Activated naive CD8-positive, alpha-beta T cell treated with anti-CD3 and anti-CD28 coated beads, Interleukin-2, amount 50 U/mL, for 24 hours (primary cell): ENCODE measurements around the gene PARD6G.

Source experiments
- ATAC-seq: fragments of 150-1000 bp; cut with Tn5 transposase; one replicate; pipeline ENCODE4 v1.10.0; 2021
- DNase-seq: peaks from one replicate; pipeline ENCODE4 v3.0.0; 2021
- H3K27ac Mint-ChIP-seq: one replicate; pipeline ENCODE4 v1.8.0; 2021; ENCODE audit warnings: mild to moderate bottlenecking, mixed read lengths
- H3K27me3 Mint-ChIP-seq: one replicate; pipeline ENCODE4 v1.8.0; 2021; ENCODE audit warnings: mixed read lengths
- H3K36me3 Mint-ChIP-seq: one replicate; pipeline ENCODE4 v1.8.0; 2021; ENCODE audit warnings: low read depth, mixed read lengths
- H3K4me1 Mint-ChIP-seq: one replicate; pipeline ENCODE4 v1.8.0; 2021; ENCODE audit warnings: mixed read lengths
- H3K4me3 Mint-ChIP-seq: one replicate; pipeline ENCODE4 v1.8.0; 2021; ENCODE audit warnings: mild to moderate bottlenecking, moderate library complexity, mixed read lengths
- H3K9me3 Mint-ChIP-seq: one replicate; pipeline ENCODE4 v1.8.0; 2021; ENCODE audit warnings: mixed read lengths

The PARD6G gene

GRCh38 chr18:80180778-80181564 lies 66.3 kb downstream of the PARD6G start:
- no peak for DNase-seq
- Mint-ChIP-seq H3K9me3 (peaks cover 2% of the 10 kb centered on the region), H3K4me1 (peaks cover under 1% of the 10 kb centered on the region), H3K27ac (no peak overlapping the region), H3K4me3 (no peak overlapping the region), H3K27me3 (peaks cover 4% of the 10 kb centered on the region), H3K36me3 (no peaks in the 10 kb centered on the region)
- no peak for ATAC-seq

DNA sequence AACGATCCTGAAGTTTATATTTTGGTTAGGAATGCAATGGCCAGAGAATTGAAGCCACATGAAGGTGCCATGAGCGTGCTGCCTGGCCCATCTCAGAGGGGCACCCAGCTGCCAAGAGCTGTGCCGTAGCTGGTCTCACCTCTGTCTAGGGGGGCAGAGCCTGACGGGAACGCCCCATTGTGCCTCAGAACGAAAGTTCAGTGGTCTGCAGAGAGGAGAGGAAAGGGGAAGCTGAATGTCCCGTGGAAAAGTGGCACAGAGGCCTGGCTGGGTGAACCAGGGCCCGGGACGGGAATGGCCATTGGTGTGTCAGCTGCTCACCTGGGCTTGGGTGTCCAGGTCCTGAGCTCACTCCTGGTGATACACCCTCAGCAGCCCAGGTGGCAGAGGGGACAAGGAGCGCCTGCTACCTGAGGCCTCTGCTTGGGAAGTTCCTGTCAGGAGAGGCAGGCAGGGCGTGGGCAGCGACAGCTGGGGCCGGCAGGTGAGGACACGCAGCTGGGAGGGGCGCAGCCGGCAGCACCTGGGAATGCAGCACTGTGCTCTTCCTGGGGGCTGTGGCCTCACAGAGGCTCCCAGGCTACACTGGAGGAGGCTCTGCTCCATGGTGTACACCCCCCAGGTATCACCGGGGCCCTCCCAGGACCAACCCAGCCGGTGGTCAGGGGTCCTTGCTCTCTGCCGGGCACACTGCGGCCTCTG lies 67.3 kb downstream of the PARD6G start:
- ATAC-seq: no peak
- Mint-ChIP-seq H3K4me3 (no peak overlapping the region), H3K4me1 (peaks cover 10% of the 10 kb centered on the region), H3K27ac (no peak overlapping the region), H3K36me3 (no peaks in the 10 kb centered on the region), H3K27me3 (peaks cover 6% of the 10 kb centered on the region), H3K9me3 (no peaks in the 10 kb centered on the region)
- DNase-seq: no peak

DNA sequence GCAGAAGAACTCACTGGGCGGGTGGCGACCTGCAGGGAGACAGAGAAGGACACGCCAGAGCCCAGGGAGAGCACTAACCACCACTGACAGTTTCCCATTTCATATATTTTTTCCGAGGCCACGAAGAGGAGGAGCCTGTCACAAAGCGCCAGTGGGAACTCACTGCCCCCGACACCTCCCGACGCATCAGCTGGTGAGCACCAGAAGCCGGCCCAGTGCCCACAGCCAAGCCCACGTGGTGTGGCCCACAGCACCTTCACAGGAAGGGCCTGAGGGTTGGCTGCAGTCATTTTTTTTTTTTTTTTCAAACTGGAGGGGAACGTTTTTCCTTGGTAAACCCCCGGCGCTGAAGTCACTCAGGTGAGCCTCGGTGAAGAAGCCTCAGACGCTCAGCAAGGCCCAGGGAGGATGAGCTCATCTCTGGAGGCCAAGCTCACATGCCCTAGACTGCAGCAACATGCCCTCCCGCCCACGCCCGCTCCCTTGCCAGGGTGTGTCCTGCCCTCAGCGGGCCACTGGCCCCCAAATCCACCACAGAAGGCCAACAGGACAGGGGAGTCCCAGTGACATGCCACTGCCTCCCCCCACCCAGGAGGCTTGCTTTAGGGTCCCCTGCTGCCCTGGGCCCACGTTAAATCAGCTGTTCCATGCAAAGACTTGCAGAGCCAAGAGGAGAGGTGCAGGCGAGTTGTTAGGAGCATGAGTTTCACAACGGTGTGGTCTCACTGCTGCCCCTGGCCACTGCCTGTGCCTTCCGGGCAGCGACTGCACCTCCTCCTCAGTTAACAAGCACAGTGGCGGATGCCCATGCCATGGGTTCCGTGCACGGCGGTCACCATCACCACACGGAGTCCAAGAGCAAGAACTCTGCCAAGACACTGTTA lies 68.1 kb downstream of the PARD6G start:
- H3K27ac Mint-ChIP-seq: no peak overlapping the region
- no peak for ATAC-seq

DNA sequence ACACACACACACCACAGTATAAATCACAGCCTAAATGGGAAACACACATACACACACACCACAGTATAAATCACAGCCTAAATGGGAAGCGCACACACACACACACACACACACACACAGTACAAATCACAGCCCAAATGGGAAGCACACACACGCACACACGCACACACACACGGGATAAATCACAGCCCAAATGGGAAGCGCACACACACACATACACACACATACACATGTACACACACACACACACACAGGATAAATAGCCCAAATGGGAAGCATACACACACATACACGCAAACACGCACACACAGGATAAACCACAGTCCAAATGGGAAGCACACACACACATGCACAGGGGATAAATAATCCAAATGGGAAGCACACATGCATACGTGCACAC lies 70.2 kb downstream of the PARD6G start:
- H3K4me1 Mint-ChIP-seq: peaks cover 16% of the 10 kb centered on the region
- ATAC-seq: no peak

More for the DNA sequence above, 68.1 kb downstream of the PARD6G start:
- no peak for DNase-seq
- H3K4me1 Mint-ChIP-seq: peaks cover 15% of the 10 kb centered on the region
- H3K9me3 Mint-ChIP-seq: no peaks in the 10 kb centered on the region
- peaks cover 6% of the 10 kb centered on the region for H3K27me3 Mint-ChIP-seq
- H3K4me3 Mint-ChIP-seq: no peak overlapping the region
- no peaks in the 10 kb centered on the region for H3K36me3 Mint-ChIP-seq

DNA sequence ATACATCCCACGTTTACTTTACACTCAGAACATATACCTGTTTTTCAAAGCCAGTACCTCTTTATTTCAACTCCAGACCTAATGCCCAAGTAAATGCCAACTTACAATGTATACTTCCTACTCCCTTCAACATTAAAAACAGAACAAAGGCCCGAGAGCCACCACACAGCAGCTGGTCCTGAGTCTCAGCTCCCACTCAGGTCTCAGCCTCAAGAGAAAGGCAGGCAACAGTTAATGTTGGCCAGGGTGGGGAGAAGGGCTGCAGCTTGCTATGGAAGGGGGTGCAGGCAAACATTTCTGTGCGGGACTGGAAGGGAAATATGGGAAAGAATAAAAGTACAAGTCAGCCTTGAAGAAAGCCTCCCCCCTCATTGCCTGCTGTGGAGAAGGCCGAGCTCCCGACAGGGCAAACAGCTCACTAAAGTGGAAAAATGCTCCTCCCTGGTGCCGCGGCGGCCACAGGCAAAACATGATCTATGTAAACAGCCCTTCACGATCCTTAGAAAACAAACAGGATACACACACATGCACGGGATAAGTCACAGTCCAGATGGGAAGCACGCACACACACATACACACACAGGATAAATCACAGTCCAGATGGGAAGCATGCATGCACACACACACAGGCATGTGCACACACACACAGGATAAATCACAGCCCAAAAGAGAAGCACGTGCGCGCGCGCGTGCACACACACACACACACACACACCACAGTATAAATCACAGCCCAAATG lies 70.8 kb downstream of the PARD6G start:
- no peak for DNase-seq
- Mint-ChIP-seq H3K27ac (no peak overlapping the region), H3K4me3 (no peak overlapping the region)

More for the DNA sequence above, 70.2 kb downstream of the PARD6G start:
- no peak for DNase-seq
- Mint-ChIP-seq H3K36me3 (no peaks in the 10 kb centered on the region), H3K27me3 (peaks cover 14% of the 10 kb centered on the region), H3K4me3 (no peak overlapping the region), H3K9me3 (no peaks in the 10 kb centered on the region), H3K27ac (no peak overlapping the region)

DNA sequence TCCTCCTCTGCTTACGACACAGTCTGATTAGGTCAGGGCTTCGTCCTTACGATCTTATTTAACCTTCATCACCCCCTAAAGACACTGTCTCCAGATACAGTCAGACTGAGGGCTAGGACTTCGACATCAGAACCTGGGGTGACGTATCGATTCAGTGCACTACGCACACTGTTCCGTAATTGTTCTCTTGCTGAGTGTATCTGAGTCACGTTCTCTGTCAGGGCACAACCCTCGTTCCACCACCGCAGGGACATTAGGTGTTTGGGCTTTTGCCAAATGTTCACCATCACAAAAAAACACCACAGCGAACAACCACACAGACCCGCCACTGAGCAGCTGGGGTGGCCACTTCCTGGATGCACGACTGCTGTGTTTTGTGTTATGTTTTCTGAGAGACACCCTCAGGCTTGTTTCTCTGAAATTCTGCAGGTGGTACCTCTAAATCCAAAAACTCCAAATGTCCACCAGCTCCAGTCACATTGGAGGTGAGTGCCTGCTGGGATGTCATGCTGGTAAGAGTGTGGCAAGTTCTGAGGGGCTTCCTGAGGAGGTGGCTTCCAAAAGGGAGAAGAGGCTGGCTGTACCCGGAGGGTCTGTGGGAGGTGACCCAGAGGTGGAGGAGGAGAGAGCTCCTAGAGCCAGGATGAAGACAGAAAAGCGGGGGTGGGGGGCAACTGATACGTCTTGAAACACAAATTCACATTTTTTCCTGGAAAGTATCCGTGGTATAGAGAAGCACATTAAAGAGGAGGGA lies 71.7 kb downstream of the PARD6G start:
- peak; percentile 29 for DNase-seq
- peaks cover 23% of the 10 kb centered on the region for H3K27me3 Mint-ChIP-seq
- peak overlapping the region; percentile 10 for H3K4me3 Mint-ChIP-seq

More for the DNA sequence above, 70.8 kb downstream of the PARD6G start:
- Mint-ChIP-seq H3K9me3 (no peaks in the 10 kb centered on the region), H3K4me1 (peaks cover 16% of the 10 kb centered on the region), H3K27me3 (peaks cover 15% of the 10 kb centered on the region), H3K36me3 (no peaks in the 10 kb centered on the region)
- ATAC-seq: no peak

GRCh38 chr18:80173060-80173459 lies 74.3 kb downstream of the PARD6G start:
- Mint-ChIP-seq H3K36me3 (no peaks in the 10 kb centered on the region), H3K9me3 (no peaks in the 10 kb centered on the region), H3K4me3 (no peak overlapping the region), H3K27ac (no peak overlapping the region), H3K27me3 (peaks cover 32% of the 10 kb centered on the region), H3K4me1 (peaks cover 16% of the 10 kb centered on the region)
- ATAC-seq (no peak), DNase-seq (no peak)

More for the DNA sequence above, 71.7 kb downstream of the PARD6G start:
- Mint-ChIP-seq H3K4me1 (peaks cover 16% of the 10 kb centered on the region), H3K9me3 (no peaks in the 10 kb centered on the region), H3K27ac (peak overlapping the region; percentile 64), H3K36me3 (no peaks in the 10 kb centered on the region)
- peak; percentile 80 for ATAC-seq

GRCh38 chr18:80172056-80172455 lies 75.3 kb downstream of the PARD6G start:
- Mint-ChIP-seq H3K27ac (no peak overlapping the region), H3K27me3 (peaks cover 32% of the 10 kb centered on the region), H3K4me1 (peaks cover 16% of the 10 kb centered on the region), H3K9me3 (no peaks in the 10 kb centered on the region), H3K36me3 (no peaks in the 10 kb centered on the region), H3K4me3 (no peak overlapping the region)
- ATAC-seq: no peak
- no peak for DNase-seq

GRCh38 chr18:80171054-80171872 lies 76.1 kb downstream of the PARD6G start:
- peaks cover 29% of the 10 kb centered on the region for H3K27me3 Mint-ChIP-seq
- H3K27ac Mint-ChIP-seq: no peak overlapping the region
- peaks cover 16% of the 10 kb centered on the region for H3K4me1 Mint-ChIP-seq
- no peaks in the 10 kb centered on the region for H3K9me3 Mint-ChIP-seq
- no peaks in the 10 kb centered on the region for H3K36me3 Mint-ChIP-seq
- DNase-seq (peak; percentile 78), ATAC-seq (no peak)
- H3K4me3 Mint-ChIP-seq: no peak overlapping the region

DNA sequence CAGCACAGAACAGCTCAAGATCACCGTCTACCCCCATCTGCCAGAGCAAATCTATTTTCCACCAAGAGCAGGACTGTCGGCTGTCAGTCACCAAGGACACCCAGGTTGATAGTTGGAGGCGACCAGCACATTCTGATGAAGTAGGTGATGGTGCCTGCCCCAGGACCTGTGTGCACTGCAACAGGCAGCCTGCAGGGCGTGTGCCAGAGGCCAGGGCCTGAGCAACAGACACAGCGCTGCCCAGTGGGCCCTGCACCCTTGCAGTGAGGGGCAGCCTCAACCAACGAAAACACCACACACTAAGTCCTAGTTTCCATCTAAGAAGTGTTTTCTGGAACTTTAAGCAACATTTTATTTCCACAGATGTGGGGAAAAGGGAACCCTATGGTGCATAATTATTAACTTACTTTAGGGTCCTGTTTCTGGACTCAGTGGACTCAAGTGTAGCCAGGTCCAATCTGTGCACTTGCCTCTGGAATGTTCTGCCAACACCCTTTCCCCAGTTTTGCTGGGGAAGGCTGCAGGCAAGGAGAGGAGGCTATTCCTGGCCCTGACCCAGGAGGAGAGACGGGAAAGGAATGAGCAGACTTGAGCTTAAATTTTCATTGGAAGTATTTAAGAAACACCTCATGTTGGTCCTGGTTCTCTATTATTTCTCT lies 76.8 kb downstream of the PARD6G start:
- no peak overlapping the region for H3K27ac Mint-ChIP-seq

GRCh38 chr18:80169607-80170006 lies 77.7 kb downstream of the PARD6G start:
- ATAC-seq (no peak), DNase-seq (no peak)
- Mint-ChIP-seq H3K9me3 (peaks cover 10% of the 10 kb centered on the region), H3K27me3 (peaks cover 29% of the 10 kb centered on the region), H3K4me1 (peaks cover 3% of the 10 kb centered on the region), H3K4me3 (no peak overlapping the region), H3K27ac (no peak overlapping the region), H3K36me3 (no peaks in the 10 kb centered on the region)

More for the DNA sequence above, 76.8 kb downstream of the PARD6G start:
- H3K36me3 Mint-ChIP-seq: no peaks in the 10 kb centered on the region
- peaks cover 32% of the 10 kb centered on the region for H3K27me3 Mint-ChIP-seq
- no peak for DNase-seq
- peaks cover 3% of the 10 kb centered on the region for H3K9me3 Mint-ChIP-seq
- peaks cover 11% of the 10 kb centered on the region for H3K4me1 Mint-ChIP-seq
- no peak for ATAC-seq
- H3K4me3 Mint-ChIP-seq: no peak overlapping the region

DNA sequence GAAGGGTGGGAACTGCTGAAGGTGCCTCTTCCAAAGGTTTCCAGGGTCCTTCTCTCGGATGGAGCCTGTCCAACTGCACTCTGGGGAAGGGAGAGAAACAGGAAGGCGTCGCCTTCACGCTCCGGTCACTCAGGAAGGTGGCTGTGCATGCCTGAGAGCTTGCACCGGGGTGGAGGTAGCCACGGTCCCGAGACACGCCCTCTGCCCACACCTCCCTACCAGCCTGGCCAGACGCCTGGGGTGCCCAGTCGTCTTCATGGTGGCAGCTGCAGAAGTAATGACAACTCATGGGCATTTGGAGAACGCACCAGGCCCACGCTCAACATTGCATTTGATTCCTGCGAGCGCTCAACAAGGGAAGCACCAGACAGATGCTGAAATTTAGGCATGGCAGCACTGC lies 78.3 kb downstream of the PARD6G start:
- H3K27me3 Mint-ChIP-seq: peaks cover 31% of the 10 kb centered on the region
- ATAC-seq: no peak

More for the DNA sequence above, 78.3 kb downstream of the PARD6G start:
- Mint-ChIP-seq H3K4me3 (no peak overlapping the region), H3K9me3 (peaks cover 16% of the 10 kb centered on the region), H3K27ac (no peak overlapping the region), H3K4me1 (no peaks in the 10 kb centered on the region), H3K36me3 (no peaks in the 10 kb centered on the region)
- no peak for DNase-seq
